Thymus (tissue), 11 donors: Measurements from ENCODE around the gene ASPM. TPM values are rescaled to one million over a fixed set of nuclear protein-coding genes. Genes with fewer than 3 reads are reported as not detected.

Source experiments
- DNase-seq, 9 donors: peaks; one replicate each; pipeline ENCODE4 v3.0.0-alpha.2; 2013; ENCODE audit warnings: low spot score in 9 of 9, low read depth in 6 of 9, missing footprints in 1 of 9
- H3K27ac ChIP-seq, 2 donors: one replicate each; pipeline ENCODE4 v1.5.1; 2013; ENCODE audit warnings: control low read depth in 1 of 2, low read depth in 1 of 2, low read length in 1 of 2, mild to moderate bottlenecking in 1 of 2, moderate library complexity in 1 of 2
- H3K27me3 ChIP-seq, 2 donors: one replicate each; pipeline ENCODE4 v1.5.1; 2013; ENCODE audit warnings: low read length in 1 of 2; ENCODE audit not compliant: control insufficient read depth in 2 of 2, insufficient read depth in 1 of 2
- H3K36me3 ChIP-seq, 2 donors: one replicate each; pipeline ENCODE4 v1.5.1; 2013; ENCODE audit warnings: low read length in 1 of 2, mild to moderate bottlenecking in 1 of 2, moderate library complexity in 1 of 2; ENCODE audit not compliant: control insufficient read depth in 2 of 2, insufficient read depth in 2 of 2
- H3K4me1 ChIP-seq, 2 donors: one replicate each; pipeline ENCODE4 v1.5.1; 2013; ENCODE audit warnings: low read length in 2 of 2; ENCODE audit not compliant: control insufficient read depth in 2 of 2, insufficient read depth in 2 of 2
- H3K4me3 ChIP-seq, 2 donors: one replicate each; pipeline ENCODE4 v1.5.1; 2013; ENCODE audit warnings: low read length in 2 of 2, control low read depth in 1 of 2, mild to moderate bottlenecking in 1 of 2
- H3K9me3 ChIP-seq, 2 donors: one replicate each; pipeline ENCODE4 v1.5.1; 2013; ENCODE audit warnings: low read length in 1 of 2, mild to moderate bottlenecking in 1 of 2; ENCODE audit not compliant: control insufficient read depth in 2 of 2, insufficient read depth in 1 of 2
- WGBS: extraction: QIAGEN DNeasy Blood & Tissue Kit; methylation state at CpG from one replicate; pipeline ENCODE4 v1.1.7; 2013; 5-methylcytosine and 5-hydroxymethylcytosine counted together
- polyA plus RNA-seq: library from polyadenylated mRNA; stranded (reverse); fragments of 200-250 nt; gene quantifications from one replicate; pipeline ENCODE4 v1.2.3, GENCODE V29; 2013
- total RNA-seq: library from RNA; stranded (reverse); fragments of 120-200 nt; gene quantifications from one replicate; pipeline ENCODE4 v1.2.4, GENCODE V29; 2013
- donor health status: healthy.

ASPM gene
- total and polyA plus RNA-seq, 2 donors, result 9.6 to 39.7 TPM

DNA sequence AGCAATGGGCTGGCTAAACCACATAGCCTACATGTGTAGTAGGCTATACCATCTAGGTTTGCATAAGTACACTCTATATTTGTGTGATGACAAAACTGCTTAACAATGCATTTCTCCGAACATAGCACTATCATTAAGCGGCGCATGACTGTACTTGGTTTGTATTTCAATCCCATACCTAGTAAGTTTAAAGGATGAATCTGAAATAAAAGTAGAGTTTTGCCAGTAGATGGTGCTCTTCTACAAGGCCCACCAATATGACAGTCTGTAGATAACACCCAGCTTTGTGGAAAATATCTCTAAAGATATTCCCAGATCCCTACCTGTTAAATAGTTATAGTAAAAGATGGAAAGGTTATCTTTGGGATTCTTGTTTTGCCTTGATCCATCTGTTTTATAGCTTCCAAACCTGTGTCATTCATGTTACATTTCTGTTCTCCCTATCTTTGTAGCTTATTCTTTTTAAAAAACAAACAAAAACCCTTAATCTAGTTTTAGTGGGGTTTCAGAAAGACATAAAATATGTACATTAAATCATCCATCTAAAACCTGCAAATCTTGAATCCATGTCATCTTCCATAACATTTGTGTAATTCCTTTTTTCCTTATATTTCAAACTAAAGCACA lies 33.9 kb upstream of the ASPM start:
- Histone ChIP-seq H3K9me3 (no peaks in the 10 kb centered on the region), H3K27me3 (no peaks in the 10 kb centered on the region), H3K4me1 (no peaks in the 10 kb centered on the region), H3K4me3 (no peak overlapping the region), H3K36me3 (peaks cover 0 to 36% of the 10 kb centered on the region in 2 donors), H3K27ac (no peak overlapping the region)
- peak in 4 of 9 donors; percentile 18 to 57 (median 39) for DNase-seq
- 94% methylated on average over 3 of the region's 3 CpGs for WGBS

DNA sequence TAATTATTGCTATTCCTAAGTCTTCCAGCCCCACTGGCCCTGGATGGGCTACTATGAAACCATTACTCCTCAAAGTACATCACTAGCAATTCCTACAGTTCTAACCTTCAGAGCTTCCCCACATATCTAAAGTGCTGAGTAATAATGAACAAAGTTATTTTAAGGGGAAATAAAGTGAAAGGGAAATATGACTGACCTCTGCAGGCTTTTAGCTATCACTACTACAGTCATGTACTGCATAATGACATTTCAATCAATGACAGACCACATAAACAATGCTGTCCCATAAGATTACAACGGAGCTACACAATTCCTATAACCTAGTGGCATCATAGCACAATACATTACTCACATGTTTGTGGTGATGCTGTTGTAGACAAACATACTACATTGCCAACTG lies 32.5 kb upstream of the ASPM start:
- H3K4me3 ChIP-seq, result no peak overlapping the region
- no peaks in the 10 kb centered on the region for H3K27me3 ChIP-seq
- no peaks in the 10 kb centered on the region for H3K9me3 ChIP-seq
- WGBS, result 53% methylated on average over 1 of the region's 1 CpG
- no peak overlapping the region for H3K27ac ChIP-seq
- no peak for DNase-seq
- peaks cover 0 to 36% of the 10 kb centered on the region in 2 donors for H3K36me3 ChIP-seq
- H3K4me1 ChIP-seq, result no peaks in the 10 kb centered on the region

DNA sequence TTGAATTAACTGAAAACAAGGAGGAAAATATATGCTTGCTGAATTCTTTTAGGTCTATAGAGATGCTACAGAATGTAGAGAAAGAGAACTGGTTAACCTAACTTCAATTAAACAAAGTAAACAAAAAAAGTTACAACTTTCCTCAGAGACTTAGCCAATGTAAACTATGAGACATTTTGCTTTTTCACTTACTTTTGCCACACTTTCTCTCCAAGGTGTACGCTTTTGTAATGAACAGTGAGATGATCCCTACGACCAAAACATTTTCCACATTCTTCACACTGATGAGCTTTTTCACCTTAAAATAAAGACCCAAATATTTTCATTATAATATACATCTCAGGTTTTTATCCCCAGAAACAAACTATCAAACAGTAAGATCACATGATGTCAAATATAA lies 28.3 kb upstream of the ASPM start:
- Histone ChIP-seq H3K4me3 (no peak overlapping the region), H3K36me3 (peaks cover 0 to 26% of the 10 kb centered on the region in 2 donors), H3K27me3 (no peaks in the 10 kb centered on the region), H3K27ac (no peak overlapping the region), H3K9me3 (no peaks in the 10 kb centered on the region), H3K4me1 (no peaks in the 10 kb centered on the region)
- WGBS, result 98% methylated on average over 2 of the region's 2 CpGs
- no peak for DNase-seq

DNA sequence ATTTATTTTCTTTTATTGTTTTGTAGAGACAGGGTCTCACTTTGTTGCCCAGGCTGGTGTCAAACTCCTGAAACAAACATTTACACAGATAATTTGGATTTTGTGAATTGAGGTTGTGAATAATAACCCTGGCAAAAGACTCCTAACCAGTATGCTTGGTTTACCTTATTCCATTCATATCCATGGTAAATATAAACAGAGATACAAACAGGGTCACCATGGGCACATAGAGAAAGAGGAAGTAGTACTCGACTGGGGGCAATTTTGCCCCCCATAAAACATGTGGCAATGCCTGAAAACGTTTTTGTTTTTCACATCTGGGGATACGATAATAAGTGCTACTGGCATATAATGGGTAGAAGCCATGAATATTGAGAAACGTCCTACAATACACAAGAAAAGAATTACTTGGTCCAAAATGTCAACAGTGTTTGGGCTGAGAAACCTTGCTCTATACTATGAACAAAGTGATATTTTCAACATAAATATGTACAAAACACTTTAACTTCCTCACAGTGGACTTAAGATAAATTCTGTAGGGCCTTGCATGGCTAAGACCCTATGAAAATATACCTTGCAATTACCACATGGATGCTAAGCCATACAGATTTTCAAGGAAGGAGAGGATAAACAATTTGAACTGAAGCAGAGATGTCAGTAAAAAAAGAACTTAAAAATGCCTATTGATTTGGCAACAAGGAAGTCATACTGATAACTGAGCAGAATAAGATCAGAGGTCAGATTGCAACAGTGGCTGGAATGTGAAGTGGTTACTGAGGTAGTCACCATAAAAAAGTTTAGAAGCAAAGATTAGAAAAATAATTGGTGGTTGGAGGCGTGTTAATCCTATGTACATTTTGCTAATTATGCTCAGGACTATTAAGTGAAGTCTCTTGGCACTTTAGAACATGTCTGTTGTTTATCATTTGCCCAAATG lies 27.4 kb upstream of the ASPM start:
- WGBS, result 90% methylated on average over 5 of the region's 5 CpGs

GRCh38 chr1:197171531-197171930 lies 25.1 kb upstream of the ASPM start:
- Histone ChIP-seq H3K4me3 (no peak overlapping the region), H3K4me1 (no peaks in the 10 kb centered on the region), H3K36me3 (peaks cover 0 to 18% of the 10 kb centered on the region in 2 donors), H3K9me3 (no peaks in the 10 kb centered on the region), H3K27ac (no peak overlapping the region), H3K27me3 (no peaks in the 10 kb centered on the region)
- 73% methylated on average over 2 of the region's 2 CpGs for WGBS
- DNase-seq, result no peak

More for the DNA sequence above, 27.4 kb upstream of the ASPM start:
- Histone ChIP-seq H3K9me3 (no peaks in the 10 kb centered on the region), H3K36me3 (peaks cover 0 to 26% of the 10 kb centered on the region in 2 donors), H3K4me1 (no peaks in the 10 kb centered on the region), H3K27ac (no peak overlapping the region), H3K27me3 (no peaks in the 10 kb centered on the region), H3K4me3 (no peak overlapping the region)
- no peak for DNase-seq

DNA sequence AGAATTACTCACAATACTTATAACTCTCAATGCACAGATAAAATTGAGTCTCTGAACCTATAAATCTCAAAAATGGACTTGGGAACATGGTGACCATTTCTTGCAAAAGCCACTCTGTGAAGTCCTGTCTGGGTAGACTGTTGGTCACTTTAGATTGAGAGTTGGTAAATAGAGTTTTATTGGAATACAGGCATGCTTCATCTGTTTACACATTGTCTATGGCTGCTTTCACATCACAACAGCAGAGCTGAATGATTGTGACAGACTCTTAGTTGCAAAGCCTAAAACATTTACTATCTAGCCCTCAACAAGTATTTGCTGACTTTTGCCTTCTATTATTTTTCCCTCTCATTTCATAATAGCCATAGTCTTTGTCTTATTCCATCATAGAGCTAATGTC lies 24.1 kb upstream of the ASPM start:
- no peak overlapping the region for H3K4me3 ChIP-seq
- H3K27ac ChIP-seq, result no peak overlapping the region
- no peak for DNase-seq
- H3K27me3 ChIP-seq, result no peaks in the 10 kb centered on the region
- no peaks in the 10 kb centered on the region for H3K9me3 ChIP-seq
- H3K4me1 ChIP-seq, result no peaks in the 10 kb centered on the region
- H3K36me3 ChIP-seq, result peaks cover 0 to 17% of the 10 kb centered on the region in 2 donors

GRCh38 chr1:197159461-197159860 lies 13.0 kb upstream of the ASPM start:
- Histone ChIP-seq H3K27me3 (no peaks in the 10 kb centered on the region), H3K9me3 (no peaks in the 10 kb centered on the region), H3K4me1 (no peaks in the 10 kb centered on the region), H3K4me3 (no peak overlapping the region), H3K36me3 (peaks cover 11 to 19% of the 10 kb centered on the region in 2 donors), H3K27ac (no peak overlapping the region)
- 97% methylated on average over 7 of the region's 7 CpGs for WGBS
- DNase-seq, result no peak

DNA sequence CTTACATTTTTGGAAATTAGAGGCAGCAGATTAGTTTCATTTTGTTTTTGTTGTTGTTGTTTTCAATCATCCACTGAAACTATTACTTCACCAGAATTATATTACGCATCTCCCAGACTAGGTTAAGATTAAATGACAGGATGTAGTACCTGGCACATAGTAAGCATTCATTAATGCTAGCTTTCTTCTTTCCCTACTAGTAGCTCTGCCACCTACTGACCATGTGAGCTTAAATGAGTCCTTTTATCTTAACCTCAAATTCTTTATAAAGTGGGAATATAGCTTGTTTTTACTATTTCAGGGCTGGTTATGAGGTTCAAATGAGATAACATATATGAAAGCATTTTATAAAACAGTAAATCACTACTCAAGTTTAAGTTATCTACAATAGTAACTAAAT lies 10.2 kb upstream of the ASPM start:
- no peaks in the 10 kb centered on the region for H3K27me3 ChIP-seq
- 93% methylated on average over 1 of the region's 1 CpG for WGBS
- no peak overlapping the region for H3K27ac ChIP-seq

DNA sequence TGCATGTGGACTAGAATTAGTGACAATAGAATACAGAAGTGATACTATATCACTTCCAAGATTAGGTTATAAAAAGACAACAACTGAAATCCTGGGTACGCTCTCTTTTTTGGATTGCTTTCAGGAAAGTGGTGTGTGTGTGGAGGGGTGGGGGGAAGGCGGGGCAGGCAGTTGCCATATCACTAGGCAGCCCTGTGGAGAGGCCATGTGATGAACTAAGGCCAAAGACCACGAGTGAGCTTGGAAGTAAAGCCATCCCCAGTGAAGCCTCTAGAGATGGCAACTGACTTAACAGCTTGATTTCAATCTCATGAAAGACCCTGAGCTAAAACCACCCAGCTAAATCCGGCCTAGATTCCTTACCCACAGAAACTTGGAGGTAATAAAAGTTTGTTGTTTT lies 6.2 kb upstream of the ASPM start:
- no peaks in the 10 kb centered on the region for H3K9me3 ChIP-seq
- 97% methylated on average over 4 of the region's 4 CpGs for WGBS

More for the DNA sequence above, 10.2 kb upstream of the ASPM start:
- Histone ChIP-seq H3K4me1 (no peaks in the 10 kb centered on the region), H3K4me3 (no peak overlapping the region), H3K36me3 (peaks cover 8 to 15% of the 10 kb centered on the region in 2 donors), H3K9me3 (no peaks in the 10 kb centered on the region)
- no peak for DNase-seq

More for the DNA sequence above, 6.2 kb upstream of the ASPM start:
- Histone ChIP-seq H3K4me3 (no peak overlapping the region), H3K27me3 (no peaks in the 10 kb centered on the region), H3K27ac (no peak overlapping the region), H3K36me3 (no peaks in the 10 kb centered on the region), H3K4me1 (no peaks in the 10 kb centered on the region)
- DNase-seq, result no peak
